ENCODE results near the gene CDK19. TPM values are rescaled to one million over a fixed set of nuclear protein-coding genes. Genes with fewer than 3 reads are reported as not detected.

CDK19 gene
- total and polyA plus RNA-seq, 2 experiments from 2014 or later, result 7.7 to 10.1 TPM

- no peak overlapping the region for H3K4me3 Mint-ChIP-seq
- Histone ChIP-seq H3K27ac (ENCODE audit: low read depth) (no peak overlapping the region), H3K4me2 (no peak overlapping the region), H3F3A (replicated peaks; ENCODE audit: low read depth) (no peaks in the 10 kb centered on the region), H2AFZ (no peak overlapping the region), H3K4me1 (ENCODE audit: insufficient read depth) (no peaks in the 10 kb centered on the region), H3K9me2 (ENCODE audit: insufficient read depth) (no peaks in the 10 kb centered on the region), H3K27me3 (ENCODE audit: insufficient read depth) (no peaks in the 10 kb centered on the region), H3K4me3 (no peak overlapping the region), H4K20me1 (replicated peaks; ENCODE audit: insufficient read depth) (no peaks in the 10 kb centered on the region), H3K79me2 (replicated peaks; ENCODE audit: insufficient read depth) (no peaks in the 10 kb centered on the region), H3K36me3 (ENCODE audit: insufficient read depth) (peaks cover 6% of the 10 kb centered on the region; the same call in 1 of the 2 replicates)
- TF ChIP-seq CTCF (conservative IDR thresholded peaks at IDR 0.05; ENCODE audit: low read depth in 2 of 2), result no peak
- peaks cover 4% of the 10 kb centered on the region for H3K27me3 Mint-ChIP-seq (ENCODE audit: insufficient read depth, low read depth, poor library complexity)
- DNase-seq (ENCODE audit: low spot score) (no peak), ATAC-seq (no peak)
- no peaks in the 10 kb centered on the region for H3K4me1 Mint-ChIP-seq
- peaks cover 4% of the 10 kb centered on the region; the same call in 1 of the 3 replicates for H3K9me3 Mint-ChIP-seq
- peaks cover 9% of the 10 kb centered on the region for H3K36me3 Mint-ChIP-seq (ENCODE audit: low read depth)
- H3K27ac Mint-ChIP-seq, result no peak overlapping the region
Measured at GRCh38 chr6:110662490-110663211, 152.6 kb downstream of the CDK19 start.

GRCh38 chr6:110661414-110661813 lies 153.9 kb downstream of the CDK19 start:
- Histone ChIP-seq H3K9me2 (ENCODE audit: insufficient read depth) (no peaks in the 10 kb centered on the region), H3K36me3 (ENCODE audit: insufficient read depth) (0 out of 2 replicates have a peak, but pooled peaks cover under 1% of the 10 kb centered on the region), H3K27me3 (ENCODE audit: insufficient read depth) (no peaks in the 10 kb centered on the region), H4K20me1 (replicated peaks; ENCODE audit: insufficient read depth) (no peaks in the 10 kb centered on the region), H3K79me2 (replicated peaks; ENCODE audit: insufficient read depth) (no peaks in the 10 kb centered on the region), H2AFZ (no peak overlapping the region), H3F3A (replicated peaks; ENCODE audit: low read depth) (no peaks in the 10 kb centered on the region), H3K4me2 (no peak overlapping the region), H3K4me1 (ENCODE audit: insufficient read depth) (peaks cover under 1% of the 10 kb centered on the region; the same call in 1 of the 2 replicates), H3K27ac (ENCODE audit: low read depth) (no peak overlapping the region), H3K4me3 (no peak overlapping the region)
- Mint-ChIP-seq H3K4me3 (no peak overlapping the region), H3K9me3 (peaks cover 4% of the 10 kb centered on the region; the same call in 1 of the 3 replicates), H3K4me1 (peaks cover 6% of the 10 kb centered on the region; the same call in 2 of the 3 replicates), H3K36me3 (ENCODE audit: low read depth) (peaks cover 9% of the 10 kb centered on the region), H3K27ac (no peak overlapping the region), H3K27me3 (ENCODE audit: insufficient read depth, low read depth, poor library complexity) (peaks cover 4% of the 10 kb centered on the region)
- TF ChIP-seq STAT1 (IDR thresholded peaks at IDR 0.05; ENCODE audit: unreplicated experiment) (no peak), ZNF114 (CRISPR knock-in tag; IDR thresholded peaks at IDR 0.05) (no peak), REST (IDR thresholded peaks at IDR 0.05; ENCODE audit: unreplicated experiment) (no peak), POLR2AphosphoS5 (IDR thresholded peaks at IDR 0.05; ENCODE audit: low read depth) (no peak), ZNF331 (CRISPR knock-in tag; IDR thresholded peaks at IDR 0.05; ENCODE audit: low read depth) (no peak), EZH2phosphoT487 (IDR thresholded peaks at IDR 0.05; ENCODE audit: unreplicated experiment) (no peak), CREB1 (CRISPR knock-in tag; IDR thresholded peaks at IDR 0.05; ENCODE audit: low read depth) (no peak), CTCF (conservative IDR thresholded peaks at IDR 0.05; ENCODE audit: low read depth in 2 of 2) (no peak)
- ATAC-seq, result no peak
- no peak for DNase-seq (ENCODE audit: low spot score)
